ENCODE data around the gene ATP2A1.

The ATP2A1 gene

GRCh38 chr16:28891964-28892890, 13.9 kb downstream of the ATP2A1 start:
- no peak for TF ChIP-seq CTCF (conservative IDR thresholded peaks at IDR 0.05; ENCODE audit: control insufficient read depth, insufficient read depth, low read depth, low read length)
- no peak overlapping the region for H3K4me3 ChIP-seq (ENCODE audit: control insufficient read depth, low read depth, low read length)
- DNase-seq (ENCODE audit: low read depth), result no peak

- TF ChIP-seq CTCF (conservative IDR thresholded peaks at IDR 0.05; ENCODE audit: control insufficient read depth, insufficient read depth, low read depth, low read length), result no peak
- H3K4me3 ChIP-seq (ENCODE audit: control insufficient read depth, low read depth, low read length), result no peak overlapping the region
- no peak for DNase-seq (ENCODE audit: low read depth)
Measured at GRCh38 chr16:28893291-28893690, 15.0 kb downstream of the ATP2A1 start.

GRCh38 chr16:28895609-28896008, 17.3 kb downstream of the ATP2A1 start:
- no peak overlapping the region for H3K4me3 ChIP-seq (ENCODE audit: control insufficient read depth, low read depth, low read length)
- no peak for TF ChIP-seq CTCF (conservative IDR thresholded peaks at IDR 0.05; ENCODE audit: control insufficient read depth, insufficient read depth, low read depth, low read length)
- no peak for DNase-seq (ENCODE audit: low read depth)

GRCh38 chr16:28897826-28898225, 19.5 kb downstream of the ATP2A1 start:
- DNase-seq (ENCODE audit: low read depth), result no peak
- H3K4me3 ChIP-seq (ENCODE audit: control insufficient read depth, low read depth, low read length), result no peak overlapping the region
- no peak for TF ChIP-seq CTCF (conservative IDR thresholded peaks at IDR 0.05; ENCODE audit: control insufficient read depth, insufficient read depth, low read depth, low read length)

GRCh38 chr16:28898266-28898665, 20.0 kb downstream of the ATP2A1 start:
- H3K4me3 ChIP-seq (ENCODE audit: control insufficient read depth, low read depth, low read length), result no peak overlapping the region
- TF ChIP-seq CTCF (conservative IDR thresholded peaks at IDR 0.05; ENCODE audit: control insufficient read depth, insufficient read depth, low read depth, low read length), result no peak
- no peak for DNase-seq (ENCODE audit: low read depth)

GRCh38 chr16:28898942-28899341, 20.7 kb downstream of the ATP2A1 start:
- H3K4me3 ChIP-seq (ENCODE audit: control insufficient read depth, low read depth, low read length), result no peak overlapping the region
- DNase-seq (ENCODE audit: low read depth), result no peak
- TF ChIP-seq CTCF (conservative IDR thresholded peaks at IDR 0.05; ENCODE audit: control insufficient read depth, insufficient read depth, low read depth, low read length), result no peak

Measured in fibroblast of mammary gland (primary cell).